Stimulated activated CD8-positive, alpha-beta memory T cell treated with anti-CD3 and anti-CD28 coated beads, Interleukin-4, amount 100 ng/mL, for 48 hours (primary cell): Measurements from ENCODE around the gene PDZD2.
"Not testable (repeated sequence)": the region's sequence is repeated elsewhere in the genome, so short reads cannot be mapped to it uniquely, and the experiment has no call there.

ENCODE experiments used
- DNase-seq: peaks from one replicate; pipeline ENCODE4 v3.0.0-alpha.2; 2020

Gene PDZD2

DNA sequence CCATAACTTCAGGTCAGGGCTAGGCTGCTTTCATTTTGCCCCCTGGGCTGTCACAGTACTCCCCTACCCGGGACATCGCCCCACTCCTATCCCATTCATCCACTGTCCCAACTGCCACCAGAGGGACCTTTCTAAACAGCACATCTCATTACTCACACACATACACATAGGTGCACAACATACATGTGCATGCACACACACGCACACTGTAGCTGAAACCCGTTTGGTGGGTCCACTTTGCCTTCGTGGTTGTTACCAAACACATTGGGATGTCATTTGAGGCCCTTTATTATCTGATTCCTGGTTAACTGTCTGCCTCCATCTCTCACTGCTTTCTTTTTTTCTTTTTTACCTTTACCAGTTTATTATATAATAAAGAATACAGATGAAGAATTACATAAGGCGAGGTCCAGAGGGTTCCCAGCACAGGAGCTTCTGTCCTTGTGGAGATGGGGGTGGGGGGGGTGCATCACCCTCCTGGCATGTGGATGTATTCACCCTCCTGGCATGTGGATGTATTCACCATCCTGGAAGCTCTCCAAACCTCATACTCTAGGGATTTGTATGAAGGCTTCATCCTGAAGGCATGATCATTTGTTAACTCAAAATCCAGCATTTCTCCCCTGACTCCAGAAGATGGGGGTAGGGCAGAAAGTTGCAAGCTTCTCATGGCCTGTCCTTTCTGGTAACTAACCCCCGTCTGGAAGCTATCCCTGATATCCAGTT is 349.2 kb downstream of the PDZD2 start:
- DNase-seq: no peak

DNA sequence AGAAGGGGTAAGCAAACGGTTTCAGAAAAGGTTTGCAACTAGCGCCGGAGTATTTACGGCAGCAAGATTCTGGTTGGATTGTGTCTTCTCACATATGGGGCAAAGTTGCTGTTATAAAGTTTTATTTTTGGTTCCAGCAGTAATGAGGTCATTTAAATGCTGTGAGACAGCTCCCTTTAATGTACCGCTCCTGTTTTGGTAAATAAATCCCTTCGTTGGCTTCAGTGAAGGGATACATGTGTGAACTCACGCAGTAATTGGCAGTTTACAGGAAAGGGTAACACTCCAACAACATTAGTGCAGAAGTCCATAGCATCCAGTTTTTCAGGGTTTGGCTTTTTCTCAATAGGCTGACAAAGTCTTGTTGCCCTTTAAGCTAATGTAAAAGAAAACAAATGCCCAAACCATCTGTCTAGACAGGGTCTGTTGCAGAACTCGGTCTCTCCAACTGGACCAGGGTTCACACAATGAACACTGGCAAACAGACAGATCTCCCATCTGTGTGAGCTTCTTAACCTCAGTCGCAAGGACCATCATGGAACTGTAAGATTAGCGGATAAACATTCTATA is 351.2 kb downstream of the PDZD2 start:
- DNase-seq: no peak

DNA sequence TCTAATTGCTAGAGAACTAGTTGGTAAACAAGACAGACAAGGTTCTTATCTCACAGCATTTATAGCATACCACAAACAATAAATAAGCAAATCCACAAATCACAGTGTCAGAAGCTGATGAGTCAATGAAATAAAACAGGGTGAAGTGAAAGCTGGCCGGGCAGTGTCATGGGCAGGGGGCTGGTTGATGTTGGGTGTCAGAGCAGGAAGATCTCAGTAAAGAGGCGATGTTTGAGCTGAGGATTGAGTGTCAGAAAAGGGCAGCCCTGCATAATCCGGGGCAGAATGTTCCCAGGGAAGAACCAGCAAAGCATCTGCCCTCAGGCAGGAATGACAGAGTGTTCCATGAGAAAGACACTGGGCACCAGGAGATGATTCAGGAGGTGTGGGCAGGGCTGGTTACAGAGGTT is 351.8 kb downstream of the PDZD2 start:
- DNase-seq: no peak

DNA sequence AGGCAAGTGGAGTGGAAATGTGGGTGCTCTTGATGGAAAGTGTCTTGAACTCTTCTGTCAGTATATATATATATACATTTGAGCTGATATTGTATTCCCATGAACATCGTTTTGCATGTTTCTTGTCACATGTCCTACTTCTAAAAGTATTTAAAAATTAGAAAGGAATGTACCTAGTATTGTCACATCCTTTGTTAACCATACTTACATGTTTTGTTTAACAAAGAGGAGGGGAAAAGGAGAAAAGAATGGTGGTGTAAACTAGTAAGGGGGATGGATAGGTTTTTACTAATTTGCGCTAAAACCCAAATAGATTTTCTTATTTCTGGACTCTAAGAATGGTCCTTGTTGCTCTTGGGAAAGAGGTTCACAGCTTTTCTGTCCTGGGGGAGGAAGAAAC is 353.4 kb downstream of the PDZD2 start:
- DNase-seq: no peak

DNA sequence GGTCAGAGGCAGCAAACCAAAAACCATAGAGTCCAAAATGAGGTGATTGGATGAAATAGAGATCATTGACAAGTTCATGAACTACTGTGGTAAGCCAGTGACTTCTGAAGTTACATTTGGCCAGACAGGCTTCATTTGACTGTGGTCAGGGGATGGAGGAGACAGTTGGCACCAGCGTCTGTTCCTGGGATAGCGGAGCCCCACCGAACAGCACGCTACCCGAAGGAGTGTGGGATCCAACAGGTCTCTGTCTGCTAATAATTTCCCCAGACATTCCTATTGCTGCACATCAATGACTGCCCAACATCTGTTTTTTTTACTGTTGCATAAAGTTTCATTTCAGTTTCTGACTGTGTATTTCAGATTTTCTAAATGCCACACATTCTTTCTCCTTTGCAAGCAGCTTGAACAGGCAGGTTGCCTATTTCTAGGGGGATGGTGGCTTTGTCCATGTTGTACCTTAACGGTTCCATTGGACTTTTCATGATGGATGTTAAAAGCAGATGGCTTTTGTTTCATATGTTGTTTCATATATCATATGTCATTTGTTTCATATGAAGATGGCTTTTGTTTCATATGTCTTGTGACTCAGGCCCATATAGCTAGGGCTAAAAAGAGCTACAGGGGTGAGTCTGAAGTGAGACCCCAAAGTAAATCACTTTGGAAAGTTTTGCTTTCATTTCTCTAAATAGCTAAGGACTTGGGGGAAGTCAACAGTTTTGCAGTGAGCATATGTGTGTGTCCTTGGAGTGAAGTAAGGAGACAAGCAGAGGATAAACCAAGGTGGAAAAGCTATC is 354.4 kb downstream of the PDZD2 start:
- no peak for DNase-seq

DNA sequence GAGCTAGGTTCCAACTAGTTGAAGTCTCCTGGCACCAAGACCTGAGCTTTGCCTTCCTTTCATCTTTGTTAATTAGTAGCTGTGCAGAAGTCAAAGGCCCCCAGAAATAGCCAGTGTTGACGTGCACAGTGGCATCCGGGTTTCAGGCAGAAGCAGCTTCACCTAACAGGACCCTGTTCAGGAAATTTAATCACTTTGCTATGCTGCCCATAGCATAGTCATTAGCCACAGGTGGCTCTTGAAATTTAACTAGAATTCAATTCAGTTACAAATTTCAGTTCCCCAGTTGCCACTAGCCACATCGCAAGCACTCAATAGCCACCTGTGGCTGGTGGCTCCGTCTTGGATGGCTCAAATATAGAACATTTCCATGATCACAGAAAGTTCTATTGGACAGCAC is 356.1 kb downstream of the PDZD2 start:
- DNase-seq: no peak

GRCh38 chr5:31995714-31996113 is 356.8 kb downstream of the PDZD2 start:
- DNase-seq: no peak

DNA sequence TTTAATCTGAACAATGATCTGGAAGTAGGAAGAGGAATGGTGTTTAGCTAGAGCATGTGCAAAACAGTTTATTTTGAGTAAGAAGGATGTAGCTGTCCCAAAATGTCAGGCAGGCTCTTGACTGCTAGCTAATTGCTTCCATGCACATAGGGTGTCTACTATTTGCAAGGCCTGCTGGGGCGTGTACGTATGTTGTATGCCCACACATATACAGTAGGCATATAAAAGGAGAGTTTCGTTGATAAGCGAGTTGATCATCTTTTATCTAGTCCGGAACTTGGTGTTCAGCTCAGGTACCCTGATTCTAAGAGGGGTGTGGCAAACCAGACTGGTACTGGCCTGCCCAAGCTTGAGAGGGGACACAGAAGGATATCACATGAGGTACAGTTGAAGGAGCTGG is 358.0 kb downstream of the PDZD2 start:
- no peak for DNase-seq

DNA sequence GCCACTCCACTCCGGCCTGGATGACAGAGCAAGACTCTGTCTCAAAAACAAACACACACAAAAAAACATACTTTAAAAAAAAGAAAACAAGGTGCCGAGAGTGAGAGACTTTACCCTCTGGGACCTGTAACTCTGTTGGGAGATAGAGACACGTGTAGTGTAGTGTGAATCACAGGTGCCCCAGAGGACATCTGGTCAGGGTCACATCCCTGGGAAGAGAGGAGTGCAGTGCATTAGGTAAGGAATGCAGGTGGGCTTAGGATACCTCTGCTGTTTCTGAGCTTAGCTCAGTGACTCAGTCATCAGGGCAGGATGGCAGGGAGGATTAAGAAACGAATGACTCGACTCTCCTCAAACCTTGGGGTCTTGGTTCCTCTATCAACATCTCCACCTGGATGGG is 360.5 kb downstream of the PDZD2 start:
- DNase-seq: no peak

- DNase-seq: no peak
Measured at GRCh38 chr5:32000731-32001130, 361.8 kb downstream of the PDZD2 start.

DNA sequence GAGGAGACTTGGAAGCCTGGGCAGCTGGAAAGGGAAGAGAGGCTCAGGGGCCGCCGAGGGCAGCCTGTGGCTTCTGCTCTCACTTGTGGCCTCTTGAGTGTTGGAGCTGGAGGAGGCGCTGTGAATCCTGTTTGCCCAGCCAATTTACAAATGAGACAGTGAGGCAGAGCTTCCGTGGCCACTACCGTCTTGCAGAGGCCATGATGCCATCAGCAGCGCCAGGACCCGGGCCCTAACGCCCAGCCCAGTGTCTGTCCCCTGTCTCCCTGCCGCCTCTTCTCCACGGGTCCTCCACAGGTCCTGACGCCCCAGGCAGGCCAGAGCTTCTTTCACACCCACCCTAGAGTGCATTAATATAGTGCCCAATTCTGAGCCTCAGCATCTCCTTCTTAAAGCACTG is 362.4 kb downstream of the PDZD2 start:
- DNase-seq: no peak

- DNase-seq: no peak
Measured at GRCh38 chr5:32001707-32002106, 362.8 kb downstream of the PDZD2 start.

DNA sequence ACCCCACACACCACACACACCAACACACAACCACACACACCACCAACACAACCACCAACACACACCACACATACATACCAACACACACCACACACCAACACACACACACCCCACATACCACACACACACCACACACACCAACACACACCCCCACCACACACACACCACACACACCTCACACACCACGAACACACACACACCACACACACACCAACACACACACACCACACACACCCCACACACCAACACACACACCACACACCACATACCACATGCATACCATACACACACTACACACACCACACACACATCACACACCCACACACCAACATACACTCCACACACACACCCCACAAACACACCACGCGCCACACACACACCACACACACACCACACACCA is 363.8 kb downstream of the PDZD2 start:
- DNase-seq: no peak

DNA sequence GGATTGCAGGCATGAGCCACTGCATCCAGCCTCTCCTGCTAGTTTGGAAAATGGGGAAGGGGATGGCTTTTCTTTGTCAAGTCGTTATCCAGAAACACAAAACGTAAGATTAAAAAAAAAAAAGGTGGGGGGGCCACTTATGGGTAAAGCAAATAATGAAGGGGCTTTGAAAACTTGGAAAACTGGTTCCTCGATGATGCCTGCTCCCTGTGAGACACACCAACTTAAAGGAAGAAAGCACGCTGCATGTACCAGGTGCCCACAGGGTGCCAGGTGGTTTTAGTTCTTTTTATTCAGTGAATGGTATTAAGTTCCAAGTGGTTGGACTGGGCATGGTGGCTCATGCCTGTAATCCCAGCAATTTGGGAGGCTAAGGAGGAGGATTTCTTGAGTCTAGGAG is 365.1 kb downstream of the PDZD2 start:
- DNase-seq: no peak

GRCh38 chr5:32004404-32004803 is 365.5 kb downstream of the PDZD2 start:
- DNase-seq: no peak

GRCh38 chr5:32008746-32009145 is 369.8 kb downstream of the PDZD2 start:
- DNase-seq: no peak

DNA sequence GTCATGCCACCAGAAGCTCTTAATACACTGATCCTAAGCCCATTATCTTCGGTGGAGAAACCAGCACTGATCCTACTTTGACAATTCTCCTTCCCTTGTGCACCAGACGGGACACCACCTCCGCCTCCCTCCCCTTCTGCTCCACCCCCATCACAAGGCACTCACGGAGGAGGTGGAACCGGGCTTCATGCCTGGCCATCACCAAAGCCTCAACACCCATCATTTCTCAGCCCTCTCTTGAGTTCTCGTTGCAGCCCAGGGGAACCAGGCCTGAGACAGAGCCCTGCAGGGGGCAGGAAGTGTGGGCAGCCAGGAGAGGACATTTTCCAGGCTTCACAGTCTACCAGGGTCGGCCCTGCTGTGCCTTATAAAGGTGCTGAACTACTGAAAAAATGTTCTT is 374.7 kb downstream of the PDZD2 start:
- DNase-seq: no peak

GRCh38 chr5:32014096-32014745 is 375.3 kb downstream of the PDZD2 start:
- no peak for DNase-seq

DNA sequence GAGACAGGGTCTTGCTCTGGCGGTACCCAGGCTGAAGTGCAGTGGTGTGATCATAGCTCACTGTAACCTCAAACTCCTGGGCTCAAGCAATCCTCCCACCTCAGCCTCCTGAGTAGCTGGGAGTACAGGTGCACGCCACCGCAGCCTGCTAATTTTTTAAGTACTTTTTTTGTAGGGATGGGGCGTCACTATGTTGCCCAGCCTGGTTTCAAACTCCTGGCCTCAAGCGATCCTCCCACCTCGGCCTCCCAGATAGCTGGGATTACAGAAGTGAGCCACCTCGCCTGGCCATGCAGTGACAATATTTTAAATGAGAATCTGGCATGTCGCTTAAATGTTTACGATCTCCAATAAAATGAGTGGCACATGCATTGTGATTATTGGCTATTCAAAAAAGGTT is 376.3 kb downstream of the PDZD2 start:
- DNase-seq: not testable (repeated sequence)

DNA sequence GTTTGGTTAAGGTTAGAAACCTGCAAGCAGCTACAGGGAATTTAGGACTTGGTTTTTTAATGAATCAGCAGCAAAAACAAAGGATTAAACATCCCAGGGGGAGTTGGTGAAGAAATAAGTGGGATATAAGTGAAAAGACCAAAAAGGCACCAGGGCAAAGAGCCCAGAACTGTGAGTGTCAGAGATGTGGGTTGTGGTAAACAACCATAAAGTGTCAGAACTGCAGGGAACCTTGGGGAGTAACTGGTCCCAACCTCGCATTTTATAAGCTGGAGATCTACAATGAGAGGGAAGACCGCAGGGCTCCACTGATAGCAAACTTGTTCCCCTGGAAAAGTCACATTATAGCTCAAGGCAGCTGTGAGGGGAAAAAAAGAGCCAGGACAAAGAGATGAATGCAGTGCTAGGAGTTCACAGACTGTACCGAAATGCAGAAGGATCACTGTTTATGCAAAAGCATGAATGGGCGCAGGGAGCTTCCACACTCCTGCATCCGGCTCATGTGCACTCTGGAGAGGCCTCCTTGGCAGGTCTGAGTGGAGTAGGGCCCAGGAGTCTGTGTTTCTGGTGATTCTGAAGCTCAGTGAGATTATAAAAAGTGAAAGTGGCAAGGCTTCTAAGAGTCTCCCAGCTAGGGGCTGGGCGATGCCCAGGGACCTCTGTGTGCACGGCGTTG is 378.9 kb downstream of the PDZD2 start:
- DNase-seq: no peak

- no peak for DNase-seq
Measured at GRCh38 chr5:32018476-32019436, 379.8 kb downstream of the PDZD2 start.

DNA sequence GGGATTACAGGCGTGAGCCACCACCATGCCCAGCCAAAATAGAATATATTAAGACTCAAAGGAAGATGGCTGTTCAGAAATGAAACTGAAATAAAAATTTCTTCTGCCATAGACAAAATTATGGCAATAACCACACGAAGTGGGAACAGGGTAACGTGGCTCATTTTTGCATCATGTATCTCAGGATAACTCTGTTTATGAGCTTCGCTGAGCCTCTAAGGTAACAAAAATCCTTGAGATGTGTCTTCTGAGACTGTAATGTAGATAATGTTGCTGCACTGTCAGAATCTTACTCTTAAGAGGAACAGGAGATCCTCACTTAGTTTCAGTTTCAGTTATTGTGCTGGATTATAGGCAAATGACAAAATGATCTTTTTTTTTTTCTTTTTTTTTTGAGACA is 381.3 kb downstream of the PDZD2 start:
- DNase-seq: no peak
